Ovary (tissue), 3 donors: ENCODE data around the gene PLLP.

ENCODE experiments used
- EP300 ChIP-seq: sonication (generic); formaldehyde crosslinking; IDR thresholded peaks from one replicate; pipeline ENCODE4 v1.6.1; 2017; ENCODE audit warnings: antibody characterized with exemption
- POLR2A ChIP-seq: fragments of 450-650 bp; IDR thresholded peaks from one replicate; pipeline ENCODE4 v1.6.1; 2017; ENCODE audit warnings: antibody characterized with exemption, mild to moderate bottlenecking, moderate library complexity
- TF ChIP-seq, protein P1 (sequence below), 3 donors: fragments of 450-650 bp in 2 of 3; fragments of 200-600 bp in 1 of 3; IDR thresholded peaks; one replicate each; pipeline versions ENCODE4 v1.5.1 to v1.8.0; 2016 to 2022; ENCODE audit warnings: antibody characterized with exemption in 3 of 3, mild to moderate bottlenecking in 1 of 3
- donor health status: DM: no; HTN: no; CAD: no.

GRCh38 chr16:57271063-57271345 lies 13.5 kb downstream of the PLLP start:
- TF ChIP-seq, protein P1, sequence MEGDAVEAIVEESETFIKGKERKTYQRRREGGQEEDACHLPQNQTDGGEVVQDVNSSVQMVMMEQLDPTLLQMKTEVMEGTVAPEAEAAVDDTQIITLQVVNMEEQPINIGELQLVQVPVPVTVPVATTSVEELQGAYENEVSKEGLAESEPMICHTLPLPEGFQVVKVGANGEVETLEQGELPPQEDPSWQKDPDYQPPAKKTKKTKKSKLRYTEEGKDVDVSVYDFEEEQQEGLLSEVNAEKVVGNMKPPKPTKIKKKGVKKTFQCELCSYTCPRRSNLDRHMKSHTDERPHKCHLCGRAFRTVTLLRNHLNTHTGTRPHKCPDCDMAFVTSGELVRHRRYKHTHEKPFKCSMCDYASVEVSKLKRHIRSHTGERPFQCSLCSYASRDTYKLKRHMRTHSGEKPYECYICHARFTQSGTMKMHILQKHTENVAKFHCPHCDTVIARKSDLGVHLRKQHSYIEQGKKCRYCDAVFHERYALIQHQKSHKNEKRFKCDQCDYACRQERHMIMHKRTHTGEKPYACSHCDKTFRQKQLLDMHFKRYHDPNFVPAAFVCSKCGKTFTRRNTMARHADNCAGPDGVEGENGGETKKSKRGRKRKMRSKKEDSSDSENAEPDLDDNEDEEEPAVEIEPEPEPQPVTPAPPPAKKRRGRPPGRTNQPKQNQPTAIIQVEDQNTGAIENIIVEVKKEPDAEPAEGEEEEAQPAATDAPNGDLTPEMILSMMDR (IDR thresholded peaks at IDR 0.05): no peak
- TF ChIP-seq POLR2A (no peak), EP300 (no peak)
